PC-3 (cell line): ENCODE data around the gene MYLK4. TPM values are rescaled to one million over a fixed set of nuclear protein-coding genes. Genes with fewer than 3 reads are reported as not detected.

Experiments
- ATAC-seq: fragments of 200-7000 bp; cut with Tn5 transposase; 2 replicates; pipeline ENCODE4 v1.9.1; 2020; ENCODE audit warnings: mild to moderate bottlenecking, moderate library complexity
- BruUV-seq: library from RNA; stranded (reverse); fragments of 400-500 nt; replicated peaks from 2 replicates; lab custom pipeline; 2021; lab: Mats Ljungman, UMichigan
- CTCF ChIA-PET: fragments of 300-600 bp; sonication (Branson Sonifier 250); formaldehyde crosslinking; loops from one replicate; lab custom pipeline; 2022; ENCODE audit warnings: antibody characterized with exemption; lab: Charles Lee
- POLR2A ChIA-PET: fragments of 300-600 bp; sonication (Branson Sonifier 250); formaldehyde crosslinking; loops from one replicate; lab custom pipeline; 2022; ENCODE audit warnings: antibody characterized with exemption; ENCODE audit not compliant: unreplicated experiment; lab: Charles Lee
- DNase-seq: peaks from one replicate; pipeline ENCODE4 v3.0.0-alpha.2; 2015
- H2AFZ ChIP-seq: fragments of 300-600 bp; sonication (generic); 2 replicates; pipeline ENCODE4 v1.6.0; 2016; ENCODE audit warnings: antibody characterized with exemption, low read length
- H3F3A ChIP-seq: fragments of 300-600 bp; sonication (generic); one replicate; pipeline ENCODE4 v1.6.0; 2017; ENCODE audit warnings: antibody characterized with exemption, low read length, control low read depth, mild to moderate bottlenecking; ENCODE audit not compliant: unreplicated experiment
- H3K27ac ChIP-seq: fragments of 300-600 bp; sonication (generic); 2 replicates; pipeline ENCODE4 v1.5.1; 2016; ENCODE audit warnings: mild to moderate bottlenecking, low read length
- H3K27me3 ChIP-seq: fragments of 300-600 bp; sonication (generic); 2 replicates; pipeline ENCODE4 v1.6.1; 2016; ENCODE audit warnings: low read length, mixed read lengths
- H3K36me3 ChIP-seq: fragments of 300-600 bp; sonication (generic); 2 replicates; pipeline ENCODE4 v1.6.1; 2016; ENCODE audit warnings: low read depth, mixed run types, low read length, mixed read lengths
- H3K4me1 ChIP-seq: fragments of 300-600 bp; sonication (generic); 2 replicates; pipeline ENCODE4 v1.5.1; 2016; ENCODE audit warnings: low read length; ENCODE audit not compliant: insufficient read depth
- H3K4me2 ChIP-seq: fragments of 300-600 bp; sonication (generic); 2 replicates; pipeline ENCODE4 v1.6.0; 2016; ENCODE audit warnings: low read length
- H3K4me3 ChIP-seq: fragments of 300-600 bp; sonication (generic); 2 replicates; pipeline ENCODE4 v1.5.1; 2016; ENCODE audit warnings: mild to moderate bottlenecking, low read length, mixed read lengths
- H3K79me2 ChIP-seq: fragments of 300-600 bp; sonication (generic); 2 replicates; pipeline ENCODE4 v1.6.1; 2017; ENCODE audit warnings: low read length, mixed read lengths
- H3K9ac ChIP-seq: fragments of 300-600 bp; sonication (generic); 2 replicates; pipeline ENCODE4 v1.6.0; 2016; ENCODE audit warnings: mild to moderate bottlenecking, low read length
- H3K9me2 ChIP-seq: fragments of 300-600 bp; sonication (generic); replicated peaks from 2 replicates; pipeline ENCODE4 v1.6.1; 2016; ENCODE audit warnings: mixed run types, low read length, mixed read lengths
- H3K9me3 ChIP-seq: fragments of 300-600 bp; sonication (generic); 2 replicates; pipeline ENCODE4 v1.6.1; 2016; ENCODE audit warnings: low read length, mixed read lengths
- H4K20me1 ChIP-seq: fragments of 300-600 bp; sonication (generic); 2 replicates; pipeline ENCODE4 v1.6.1; 2016; ENCODE audit warnings: low read length, mixed read lengths
- EZH2 ChIP-seq: fragments of 300-600 bp; sonication (generic); IDR thresholded peaks from one replicate; pipeline ENCODE4 v1.6.1; 2017; ENCODE audit warnings: antibody characterized with exemption, mild to moderate bottlenecking, low read length; ENCODE audit not compliant: unreplicated experiment
- EZH2phosphoT487 ChIP-seq: fragments of 300-600 bp; sonication (generic); IDR thresholded peaks from 2 replicates; pipeline ENCODE4 v1.6.1; 2018; ENCODE audit warnings: mild to moderate bottlenecking, antibody characterized with exemption, low read length, borderline replicate concordance
- intact Hi-C: fragments of 100-400 bp; cut with micrococcal nuclease; formaldehyde crosslinking; loops from 2 replicates; pipeline ENCODE4 v1.9.0; 2023
- total RNA-seq: library from RNA; depleted of rRNA; stranded (reverse); fragments of >200 nt; gene quantifications from 2 replicates; pipeline ENCODE4 v1.2.3, GENCODE V29; 2014
- TF ChIP-seq, protein P1 (sequence below): fragments of 300-600 bp; sonication (generic); conservative IDR thresholded peaks from 2 replicates; pipeline ENCODE4 v1.5.1; 2017; ENCODE audit warnings: antibody characterized with exemption, low read depth, mild to moderate bottlenecking, low read length

Gene MYLK4
- total RNA-seq, 1 experiment from 2014 or later: 0.11 TPM

DNA sequence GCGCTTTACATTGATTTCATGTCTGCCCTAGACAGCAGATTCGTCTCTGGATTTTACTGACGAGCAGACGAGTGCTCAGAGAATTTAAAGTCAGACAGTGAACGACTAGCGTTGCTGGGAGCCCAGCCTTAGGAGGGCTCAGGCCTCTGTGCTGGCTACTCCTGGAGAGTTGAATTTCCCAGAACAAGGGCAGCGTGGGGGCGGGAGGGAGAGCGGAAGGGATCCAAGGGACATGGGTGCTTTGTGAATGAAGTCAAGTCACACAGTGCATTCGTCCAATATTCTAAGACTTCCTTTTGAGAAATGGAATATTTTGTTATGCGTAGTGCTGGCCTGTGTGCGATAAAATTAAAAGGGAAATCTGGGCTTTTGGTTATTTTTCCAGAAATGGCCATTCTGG, 126.5 kb downstream of the MYLK4 start:
- Histone ChIP-seq H3K27me3 (no peaks in the 10 kb centered on the region), H3K4me2 (0 out of 2 replicates have a peak overlapping the region, but pooled peaks have one; percentile 46), H3K9ac (peak overlapping the region; percentile 52; the same call in 1 of the 2 replicates), H3K9me2 (no peaks in the 10 kb centered on the region), H3K9me3 (no peaks in the 10 kb centered on the region), H2AFZ (no peak overlapping the region), H3K4me1 (peaks cover 15% of the 10 kb centered on the region), H3K79me2 (no peaks in the 10 kb centered on the region), H3F3A (no peaks in the 10 kb centered on the region), H4K20me1 (no peaks in the 10 kb centered on the region), H3K4me3 (no peak overlapping the region), H3K27ac (peak overlapping the region; percentile 77), H3K36me3 (no peaks in the 10 kb centered on the region)
- ChIA-PET POLR2A (no interaction called here), CTCF (no interaction called here)
- no peak for DNase-seq
- no peak for ATAC-seq
- BruUV-seq: no TSS peak
- no peak for TF ChIP-seq EZH2phosphoT487
- no peak for TF ChIP-seq EZH2
- TF ChIP-seq, protein P1, sequence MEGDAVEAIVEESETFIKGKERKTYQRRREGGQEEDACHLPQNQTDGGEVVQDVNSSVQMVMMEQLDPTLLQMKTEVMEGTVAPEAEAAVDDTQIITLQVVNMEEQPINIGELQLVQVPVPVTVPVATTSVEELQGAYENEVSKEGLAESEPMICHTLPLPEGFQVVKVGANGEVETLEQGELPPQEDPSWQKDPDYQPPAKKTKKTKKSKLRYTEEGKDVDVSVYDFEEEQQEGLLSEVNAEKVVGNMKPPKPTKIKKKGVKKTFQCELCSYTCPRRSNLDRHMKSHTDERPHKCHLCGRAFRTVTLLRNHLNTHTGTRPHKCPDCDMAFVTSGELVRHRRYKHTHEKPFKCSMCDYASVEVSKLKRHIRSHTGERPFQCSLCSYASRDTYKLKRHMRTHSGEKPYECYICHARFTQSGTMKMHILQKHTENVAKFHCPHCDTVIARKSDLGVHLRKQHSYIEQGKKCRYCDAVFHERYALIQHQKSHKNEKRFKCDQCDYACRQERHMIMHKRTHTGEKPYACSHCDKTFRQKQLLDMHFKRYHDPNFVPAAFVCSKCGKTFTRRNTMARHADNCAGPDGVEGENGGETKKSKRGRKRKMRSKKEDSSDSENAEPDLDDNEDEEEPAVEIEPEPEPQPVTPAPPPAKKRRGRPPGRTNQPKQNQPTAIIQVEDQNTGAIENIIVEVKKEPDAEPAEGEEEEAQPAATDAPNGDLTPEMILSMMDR: no peak
- intact Hi-C loops: no loop called here

DNA sequence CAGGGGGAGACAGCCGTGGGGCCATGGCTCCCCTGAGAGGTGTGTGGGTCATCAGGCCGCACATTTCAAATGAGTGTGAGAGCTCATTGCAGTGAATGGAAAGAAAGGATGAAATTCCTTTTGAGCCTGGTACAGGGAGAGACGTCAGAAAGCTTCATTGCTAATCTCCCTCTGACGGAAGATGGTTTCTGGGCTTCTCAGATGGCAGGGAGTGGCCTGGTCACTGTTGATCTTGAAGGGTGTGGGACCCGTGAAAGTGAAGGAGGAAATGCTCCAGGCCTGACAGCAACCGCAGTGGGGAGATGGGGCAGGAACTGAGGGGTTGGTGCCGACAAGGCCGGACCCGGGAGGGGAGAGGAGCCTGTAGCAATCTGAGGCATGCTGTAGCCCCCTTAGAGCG, 127.4 kb downstream of the MYLK4 start:
- intact Hi-C loops: no loop called here
- DNase-seq: peak; percentile 66
- ATAC-seq: peak; percentile 98
- Histone ChIP-seq H3K27ac (peak overlapping the region; percentile 77), H3K9me3 (no peaks in the 10 kb centered on the region), H3K9me2 (no peaks in the 10 kb centered on the region), H3K36me3 (no peaks in the 10 kb centered on the region), H3K79me2 (no peaks in the 10 kb centered on the region), H3K4me2 (peak overlapping the region; percentile 46), H3K4me1 (peaks cover 15% of the 10 kb centered on the region), H3K4me3 (no peak overlapping the region), H4K20me1 (no peaks in the 10 kb centered on the region), H3F3A (no peaks in the 10 kb centered on the region), H3K9ac (peak overlapping the region; percentile 63), H3K27me3 (no peaks in the 10 kb centered on the region), H2AFZ (peak overlapping the region; percentile 37)
- TF ChIP-seq, protein P1: no peak
- TF ChIP-seq EZH2phosphoT487 (no peak), EZH2 (no peak)
- no TSS peak for BruUV-seq
- POLR2A ChIA-PET: interaction anchor here (0.6 kb wide), 1 partner anchor 519 kb away, joined by 3 read pairs; no protein-coding TSS in a partner anchor
- CTCF ChIA-PET: no interaction called here

- peak overlapping the region; percentile 77 for H3K27ac ChIP-seq
- intact Hi-C loops: no loop called here
- H3F3A ChIP-seq: no peaks in the 10 kb centered on the region
- 0 out of 2 replicates have a peak overlapping the region, but pooled peaks have one; percentile 29 for H3K4me2 ChIP-seq
- TF ChIP-seq, protein P1: no peak
- TF ChIP-seq EZH2 (no peak), EZH2phosphoT487 (no peak)
- ChIA-PET POLR2A (interaction anchor here (0.6 kb wide), 1 partner anchor 519 kb away, joined by 3 read pairs; no protein-coding TSS in a partner anchor), CTCF (no interaction called here)
- H3K27me3 ChIP-seq: no peaks in the 10 kb centered on the region
- H3K9me2 ChIP-seq: no peaks in the 10 kb centered on the region
- ATAC-seq: no peak
- no peaks in the 10 kb centered on the region for H4K20me1 ChIP-seq
- no peaks in the 10 kb centered on the region for H3K9me3 ChIP-seq
- H3K9ac ChIP-seq: peak overlapping the region; percentile 63
- no peak overlapping the region for H3K4me3 ChIP-seq
- H3K4me1 ChIP-seq: peaks cover 15% of the 10 kb centered on the region
- DNase-seq: no peak
- no peaks in the 10 kb centered on the region for H3K36me3 ChIP-seq
- H3K79me2 ChIP-seq: no peaks in the 10 kb centered on the region
- no TSS peak for BruUV-seq
- H2AFZ ChIP-seq: no peak overlapping the region
Measured at GRCh38 chr6:2622671-2623070, 128.1 kb downstream of the MYLK4 start.
